ENCODE results near the gene PAM. TPM values are rescaled to one million over a fixed set of nuclear protein-coding genes. Genes with fewer than 3 reads are reported as not detected.

PAM gene
- total and polyA plus RNA-seq, 2 of the 13 experiments (the other 11 are each of a cell fraction or from before 2014, with no cell fraction given): 20.2 to 79.1 TPM

GRCh38 chr5:102772273-102772672 is 17.2 kb downstream of the PAM start (continued):
- TF ChIP-seq HIC2 (CRISPR knock-in tag; IDR thresholded peaks at IDR 0.05; ENCODE audit: low read depth) (no peak), FOXK2 (IDR thresholded peaks at IDR 0.05) (no peak)
- TF ChIP-seq, protein P1, sequence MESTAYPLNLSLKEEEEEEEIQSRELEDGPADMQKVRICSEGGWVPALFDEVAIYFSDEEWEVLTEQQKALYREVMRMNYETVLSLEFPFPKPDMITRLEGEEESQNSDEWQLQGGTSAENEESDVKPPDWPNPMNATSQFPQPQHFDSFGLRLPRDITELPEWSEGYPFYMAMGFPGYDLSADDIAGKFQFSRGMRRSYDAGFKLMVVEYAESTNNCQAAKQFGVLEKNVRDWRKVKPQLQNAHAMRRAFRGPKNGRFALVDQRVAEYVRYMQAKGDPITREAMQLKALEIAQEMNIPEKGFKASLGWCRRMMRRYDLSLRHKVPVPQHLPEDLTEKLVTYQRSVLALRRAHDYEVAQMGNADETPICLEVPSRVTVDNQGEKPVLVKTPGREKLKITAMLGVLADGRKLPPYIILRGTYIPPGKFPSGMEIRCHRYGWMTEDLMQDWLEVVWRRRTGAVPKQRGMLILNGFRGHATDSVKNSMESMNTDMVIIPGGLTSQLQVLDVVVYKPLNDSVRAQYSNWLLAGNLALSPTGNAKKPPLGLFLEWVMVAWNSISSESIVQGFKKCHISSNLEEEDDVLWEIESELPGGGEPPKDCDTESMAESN (CRISPR knock-in tag; conservative IDR thresholded peaks at IDR 0.05): no peak

DNA sequence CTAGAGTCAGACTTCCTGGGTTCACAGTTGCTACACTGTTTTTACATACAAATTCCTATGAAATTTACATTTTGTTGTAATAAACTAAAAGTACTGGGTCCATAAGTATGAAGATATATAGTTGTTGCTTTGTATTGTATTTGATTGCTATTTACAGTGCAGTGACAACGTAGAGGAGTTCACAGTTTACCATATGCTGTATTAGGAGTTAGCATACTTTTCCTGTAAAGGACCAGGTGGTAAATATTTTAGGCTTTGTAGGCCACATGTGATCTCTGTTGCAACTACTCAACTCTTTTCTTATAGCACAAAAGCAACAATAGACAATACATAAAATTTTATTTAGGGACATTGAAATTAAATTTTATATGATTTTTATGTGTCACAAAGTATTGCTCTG is 18.0 kb downstream of the PAM start:
- H3K27ac ChIP-seq (ENCODE audit: extremely low read length, insufficient read depth, low read length): no peak overlapping the region
- no peak overlapping the region for H2AFZ ChIP-seq (ENCODE audit: low read length)
- WGBS (ENCODE audit: low lambda C conversion rate): 55% methylated on average over 1 of the region's 1 CpG
- in situ Hi-C loops (cut with HindIII; ENCODE audit: extremely low pct_ligation_motif_present, low pct_unique_long_range_greater_than_20kb): no loop called here
- intact Hi-C loops (cut with micrococcal nuclease; ENCODE audit: unreplicated experiment): no loop called here
- H3K4me1 ChIP-seq (ENCODE audit: insufficient read depth, low read length): peaks cover 17% of the 10 kb centered on the region; the same call in 1 of the 2 replicates
- no TSS peak for BruUV-seq (replicated peaks)
- no peak overlapping the region for H3K4me3 ChIP-seq (replicated peaks in 1 of 3; ENCODE audit: insufficient read depth in 1 of 3, low read depth in 2 of 3, low read length in 3 of 3)
- H3K4me2 ChIP-seq (ENCODE audit: low read depth, low read length): no peak overlapping the region
- FAIRE-seq: no peak
- peaks cover 3% of the 10 kb centered on the region; the same call in 1 of the 2 replicates for H4K20me1 ChIP-seq (ENCODE audit: insufficient read depth, low read length)
- no peak for DNase-seq (ENCODE audit: low spot score)
- POLR2A ChIA-PET: no interaction called here
- CTCF ChIA-PET (ENCODE audit: low intra/inter-chr PET ratio, low total read pairs): no interaction called here
- H3K9ac ChIP-seq (ENCODE audit: insufficient read depth, low read depth, low read length): no peak overlapping the region
- no peaks in the 10 kb centered on the region for H3K36me3 ChIP-seq (replicated peaks in 1 of 2; ENCODE audit: control insufficient read depth in 1 of 2, insufficient read depth in 2 of 2, low read length in 2 of 2)
- no peaks in the 10 kb centered on the region for H3K27me3 ChIP-seq (ENCODE audit: control insufficient read depth in 1 of 2, insufficient read depth in 2 of 2, low read length in 2 of 2)
- no peaks in the 10 kb centered on the region for H3K79me2 ChIP-seq (ENCODE audit: insufficient read depth, low read length)
- H3K9me3 ChIP-seq (ENCODE audit: low read length): no peaks in the 10 kb centered on the region
- ATAC-seq: no peak
- TF ChIP-seq XRCC5 (optimal IDR thresholded peaks at IDR 0.05; ENCODE audit: low read length) (no peak), ZGPAT (CRISPR knock-in tag; IDR thresholded peaks at IDR 0.05) (no peak), USF2 (IDR thresholded peaks at IDR 0.05; ENCODE audit: low read depth, low read length) (no peak), USF2 (CRISPR knock-in tag; IDR thresholded peaks at IDR 0.05; ENCODE audit: borderline replicate concordance) (no peak), EED (CRISPR knock-in tag; IDR thresholded peaks at IDR 0.05) (no peak), ONECUT2 (CRISPR knock-in tag; IDR thresholded peaks at IDR 0.05) (no peak), RAD51 (IDR thresholded peaks at IDR 0.05; ENCODE audit: borderline replicate concordance) (no peak)
- TF ChIP-seq, protein P2, sequence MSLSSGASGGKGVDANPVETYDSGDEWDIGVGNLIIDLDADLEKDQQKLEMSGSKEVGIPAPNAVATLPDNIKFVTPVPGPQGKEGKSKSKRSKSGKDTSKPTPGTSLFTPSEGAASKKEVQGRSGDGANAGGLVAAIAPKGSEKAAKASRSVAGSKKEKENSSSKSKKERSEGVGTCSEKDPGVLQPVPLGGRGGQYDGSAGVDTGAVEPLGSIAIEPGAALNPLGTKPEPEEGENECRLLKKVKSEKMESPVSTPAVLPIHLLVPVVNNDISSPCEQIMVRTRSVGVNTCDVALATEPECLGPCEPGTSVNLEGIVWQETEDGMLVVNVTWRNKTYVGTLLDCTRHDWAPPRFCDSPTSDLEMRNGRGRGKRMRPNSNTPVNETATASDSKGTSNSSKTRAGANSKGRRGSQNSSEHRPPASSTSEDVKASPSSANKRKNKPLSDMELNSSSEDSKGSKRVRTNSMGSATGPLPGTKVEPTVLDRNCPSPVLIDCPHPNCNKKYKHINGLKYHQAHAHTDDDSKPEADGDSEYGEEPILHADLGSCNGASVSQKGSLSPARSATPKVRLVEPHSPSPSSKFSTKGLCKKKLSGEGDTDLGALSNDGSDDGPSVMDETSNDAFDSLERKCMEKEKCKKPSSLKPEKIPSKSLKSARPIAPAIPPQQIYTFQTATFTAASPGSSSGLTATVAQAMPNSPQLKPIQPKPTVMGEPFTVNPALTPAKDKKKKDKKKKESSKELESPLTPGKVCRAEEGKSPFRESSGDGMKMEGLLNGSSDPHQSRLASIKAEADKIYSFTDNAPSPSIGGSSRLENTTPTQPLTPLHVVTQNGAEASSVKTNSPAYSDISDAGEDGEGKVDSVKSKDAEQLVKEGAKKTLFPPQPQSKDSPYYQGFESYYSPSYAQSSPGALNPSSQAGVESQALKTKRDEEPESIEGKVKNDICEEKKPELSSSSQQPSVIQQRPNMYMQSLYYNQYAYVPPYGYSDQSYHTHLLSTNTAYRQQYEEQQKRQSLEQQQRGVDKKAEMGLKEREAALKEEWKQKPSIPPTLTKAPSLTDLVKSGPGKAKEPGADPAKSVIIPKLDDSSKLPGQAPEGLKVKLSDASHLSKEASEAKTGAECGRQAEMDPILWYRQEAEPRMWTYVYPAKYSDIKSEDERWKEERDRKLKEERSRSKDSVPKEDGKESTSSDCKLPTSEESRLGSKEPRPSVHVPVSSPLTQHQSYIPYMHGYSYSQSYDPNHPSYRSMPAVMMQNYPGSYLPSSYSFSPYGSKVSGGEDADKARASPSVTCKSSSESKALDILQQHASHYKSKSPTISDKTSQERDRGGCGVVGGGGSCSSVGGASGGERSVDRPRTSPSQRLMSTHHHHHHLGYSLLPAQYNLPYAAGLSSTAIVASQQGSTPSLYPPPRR (CRISPR knock-in tag; IDR thresholded peaks at IDR 0.05; ENCODE audit: borderline replicate concordance): no peak
